Stimulated activated CD4-positive, alpha-beta T cell treated with anti-CD3 and anti-CD28 coated beads, TNF-alpha, amount 100 ng/mL, for 1 hour (primary cell): Measurements from ENCODE around the gene MCM9.

Experiments used
- DNase-seq, 3 donors: peaks; one replicate each; pipeline ENCODE4 v3.0.0-alpha.2; 2020; ENCODE audit warnings: low read depth in 3 of 3, low spot score in 1 of 3

Gene MCM9

GRCh38 chr6:118932421-118932820 is 2.5 kb downstream of the MCM9 start:
- no peak for DNase-seq

GRCh38 chr6:118931436-118931835 is 3.5 kb downstream of the MCM9 start:
- no peak for DNase-seq

GRCh38 chr6:118930680-118931079 is 4.3 kb downstream of the MCM9 start:
- no peak for DNase-seq

DNA sequence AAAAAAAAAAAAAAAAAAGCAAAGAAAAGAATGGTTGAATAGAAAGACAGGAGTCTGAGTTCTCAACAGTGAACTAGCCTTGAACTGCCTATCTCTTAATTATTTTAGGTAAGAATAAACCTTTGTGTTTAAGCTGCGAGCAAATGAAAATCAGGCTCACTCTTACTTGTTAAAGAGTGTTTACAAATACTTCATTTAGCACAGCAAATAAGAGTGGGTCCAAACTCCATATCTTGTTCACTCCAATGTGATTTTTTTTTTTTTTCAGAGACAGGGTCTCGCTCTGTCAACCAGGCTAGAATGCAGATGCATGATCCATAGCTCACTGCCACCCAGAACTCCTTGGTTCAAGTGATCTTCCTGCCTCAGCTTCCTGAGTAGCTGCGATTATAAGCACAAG is 11.9 kb downstream of the MCM9 start:
- DNase-seq = no peak

DNA sequence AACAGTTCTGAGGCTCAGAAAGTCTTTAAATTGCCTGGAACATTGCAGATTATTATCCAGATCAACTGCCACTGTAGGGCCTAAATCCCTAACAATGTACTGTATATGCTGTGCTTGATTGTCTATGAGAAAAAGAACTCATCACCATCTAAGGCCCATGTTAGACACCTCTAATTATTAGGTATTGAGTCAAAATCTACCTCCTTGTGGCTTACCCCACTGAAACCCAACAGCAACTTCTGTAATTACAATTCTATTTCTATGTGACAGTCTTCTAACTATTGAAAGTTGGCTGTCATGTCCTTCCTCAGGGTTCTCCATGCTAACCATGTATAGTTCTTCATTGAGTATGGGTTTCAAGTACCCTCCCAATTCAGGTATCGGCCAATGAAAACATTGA is 13.9 kb downstream of the MCM9 start:
- no peak for DNase-seq

DNA sequence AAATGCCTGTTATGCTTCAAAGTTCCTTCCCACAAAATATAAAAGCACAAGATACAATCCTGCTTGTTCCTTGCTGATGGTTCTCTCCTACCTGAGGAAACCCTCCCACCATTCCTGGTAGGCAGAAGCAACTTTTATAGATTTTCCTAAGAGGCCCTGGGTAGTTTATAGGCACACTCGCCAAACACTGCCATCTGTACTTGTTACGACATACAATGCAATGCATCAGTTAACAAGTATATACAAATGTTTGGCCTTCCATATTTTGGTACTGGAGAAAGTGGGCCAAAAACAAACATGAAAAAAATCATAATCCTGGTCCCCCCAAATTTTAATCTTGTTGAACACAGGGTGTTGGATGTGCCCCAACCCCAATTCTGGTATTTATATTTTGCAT is 16.6 kb downstream of the MCM9 start:
- no peak for DNase-seq

- DNase-seq = no peak
Observed at GRCh38 chr6:118917546-118918328, 17.2 kb downstream of the MCM9 start.

DNA sequence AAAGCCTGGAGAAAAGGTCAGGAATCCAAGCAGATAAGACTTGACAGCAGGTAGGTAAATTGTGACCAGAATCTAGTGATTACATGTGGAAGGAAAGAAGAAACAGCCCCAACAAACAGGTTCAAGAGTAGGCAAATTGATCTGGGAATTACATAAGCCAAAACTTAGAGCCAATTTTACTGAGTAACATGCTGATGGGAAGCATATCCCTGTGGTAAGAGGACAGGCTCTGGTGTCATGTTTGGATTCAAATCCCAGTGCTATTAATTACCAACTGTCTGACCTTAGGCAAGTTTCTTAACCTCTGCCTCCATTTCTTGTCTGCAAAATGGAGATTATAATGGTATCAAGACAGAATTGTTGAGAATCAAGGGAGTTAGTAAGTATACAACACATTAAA is 20.4 kb downstream of the MCM9 start:
- DNase-seq = no peak

- DNase-seq = no peak
Observed at GRCh38 chr6:118913161-118913560, 21.8 kb downstream of the MCM9 start.

- no peak for DNase-seq
Observed at GRCh38 chr6:118912646-118913045, 22.3 kb downstream of the MCM9 start.

GRCh38 chr6:118908441-118908840 is 26.5 kb downstream of the MCM9 start:
- no peak for DNase-seq

GRCh38 chr6:118905851-118906250 is 29.1 kb downstream of the MCM9 start:
- DNase-seq = no peak

- DNase-seq = no peak
Observed at GRCh38 chr6:118905084-118905483, 29.9 kb downstream of the MCM9 start.

- no peak for DNase-seq
Observed at GRCh38 chr6:118903691-118904090, 31.3 kb downstream of the MCM9 start.

DNA sequence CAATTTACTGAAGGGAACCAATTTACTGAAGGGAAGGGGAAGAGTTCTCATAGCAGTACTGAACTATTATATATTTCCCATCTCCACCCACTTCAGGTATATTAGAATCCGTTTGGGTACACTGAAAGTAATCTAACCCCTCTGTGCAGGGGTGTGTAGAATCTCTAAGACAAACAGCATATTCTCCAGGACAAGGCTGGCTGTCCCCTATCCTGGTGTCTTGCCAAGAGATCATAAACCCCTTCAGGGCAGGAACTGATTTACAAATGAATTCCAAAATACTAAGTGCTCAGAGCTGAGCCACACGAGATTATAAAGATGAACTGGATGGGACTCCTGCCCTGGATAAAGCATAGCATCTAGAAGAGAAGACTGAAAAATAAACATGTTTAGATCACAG is 31.8 kb downstream of the MCM9 start:
- no peak for DNase-seq

DNA sequence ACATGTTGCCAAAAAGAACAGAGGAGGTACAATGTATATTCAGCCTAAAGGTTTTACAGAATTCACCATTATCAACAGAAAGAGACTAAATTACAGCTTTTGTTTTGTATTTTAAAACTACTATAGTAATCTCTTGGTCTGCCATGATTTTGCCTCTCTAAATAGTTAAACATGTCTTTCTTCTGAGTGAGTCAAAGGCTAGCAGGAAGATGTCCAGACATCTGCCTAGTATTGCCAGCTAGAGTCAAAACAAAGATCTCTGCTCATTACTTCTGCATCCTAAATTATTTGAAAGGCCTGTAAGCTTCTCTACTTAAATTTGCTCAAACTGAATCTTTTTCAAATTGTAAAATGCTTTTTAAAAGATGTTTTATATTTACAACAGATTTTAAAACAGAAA is 32.2 kb downstream of the MCM9 start:
- no peak for DNase-seq

GRCh38 chr6:118899948-118900347 is 35.0 kb downstream of the MCM9 start:
- DNase-seq = no peak

DNA sequence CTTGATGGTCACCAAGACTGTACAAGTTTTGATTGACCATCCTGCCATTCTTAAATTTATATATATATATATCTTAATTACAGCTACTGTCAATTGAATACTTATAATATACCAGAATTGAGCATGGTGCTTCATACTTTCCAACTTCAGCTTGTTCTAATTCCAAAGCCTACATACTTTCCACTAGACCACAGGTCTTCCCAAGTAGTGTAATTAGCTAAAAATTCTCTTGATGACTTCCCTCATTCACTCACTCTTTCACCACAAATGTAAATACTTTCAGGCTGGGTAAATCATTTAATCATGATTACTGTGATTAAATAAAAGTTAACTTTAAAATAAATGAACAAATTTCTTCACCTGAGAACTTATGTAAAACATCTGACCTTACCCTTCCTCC is 37.6 kb downstream of the MCM9 start:
- DNase-seq = no peak

- no peak for DNase-seq
Observed at GRCh38 chr6:118896339-118897136, 38.4 kb downstream of the MCM9 start.

DNA sequence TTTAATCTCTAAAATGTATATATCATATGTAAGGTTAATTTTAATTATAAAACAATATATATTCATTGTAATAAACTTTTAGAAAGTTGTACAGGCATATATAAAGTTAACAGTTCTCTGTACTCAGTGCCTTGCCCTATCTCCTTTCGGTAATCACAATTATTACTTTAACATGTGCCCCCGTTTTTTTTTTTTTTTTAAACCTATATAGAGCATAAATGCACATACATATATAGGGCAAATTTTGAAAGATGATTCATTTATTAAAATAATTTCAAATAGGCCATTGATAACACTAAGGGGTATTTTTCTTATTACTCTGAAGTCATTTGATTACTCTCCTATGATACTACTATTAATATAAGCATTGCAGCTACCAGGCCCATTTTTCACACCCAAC is 39.1 kb downstream of the MCM9 start:
- no peak for DNase-seq

GRCh38 chr6:118895261-118895560 is 39.7 kb downstream of the MCM9 start:
- no peak for DNase-seq

DNA sequence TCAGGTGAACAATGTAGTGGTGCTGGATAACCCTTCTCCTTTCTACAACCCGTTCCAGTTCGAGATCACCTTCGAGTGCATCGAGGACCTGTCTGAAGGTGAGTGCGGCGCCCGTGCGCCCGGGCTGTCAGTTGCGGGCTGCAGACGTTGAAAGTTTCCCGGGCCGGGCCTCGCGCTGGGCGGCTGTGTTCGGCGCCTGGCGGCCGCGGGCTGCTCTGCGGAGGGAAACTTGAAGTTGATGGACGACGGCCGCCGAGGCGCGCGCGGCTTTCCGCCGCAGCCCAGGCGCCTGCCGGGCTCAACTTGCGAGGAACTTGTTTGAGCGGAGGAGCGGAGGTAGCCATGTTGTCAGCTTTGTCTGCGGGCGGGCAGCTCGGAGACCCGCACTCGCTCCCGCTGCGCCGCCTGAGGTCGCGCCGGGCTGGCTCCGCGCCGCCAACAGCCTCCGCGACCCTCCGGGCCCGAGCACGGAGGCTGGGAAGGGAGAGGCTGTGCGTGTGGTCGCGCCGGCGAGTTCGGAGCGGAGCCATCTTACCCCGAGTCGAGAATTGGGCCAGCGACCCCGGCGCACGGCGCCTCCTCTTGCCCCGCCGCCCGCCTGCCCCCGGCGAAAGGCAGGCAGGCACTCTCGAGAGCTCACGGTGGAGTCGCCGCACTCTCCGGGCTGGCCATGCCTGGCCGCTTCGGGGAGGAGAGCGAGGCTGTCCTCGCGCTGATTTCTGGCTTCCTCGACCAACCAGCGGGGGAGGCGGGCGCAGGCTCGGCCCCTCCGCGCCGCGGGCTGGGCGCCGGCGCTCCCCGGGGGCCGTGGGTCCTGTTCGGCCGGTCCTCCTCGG is 40.3 kb downstream of the MCM9 start:
- peak in 2 of 3 donors; percentile 14 to 38 for DNase-seq
